Gastrocnemius medialis (tissue), 4 donors: ENCODE measurements around the gene FOXJ1. TPM values are rescaled to one million over a fixed set of nuclear protein-coding genes. Genes with fewer than 3 reads are reported as not detected.

Experiments
- ATAC-seq, 2 donors: fragments of 150-250 bp; one replicate each; pipeline ENCODE4 v1.9.1; 2016
- DNase-seq, 2 donors: peaks; one replicate each; pipeline ENCODE4 v3.0.0-alpha.2; 2019
- H3K27ac ChIP-seq, 4 donors: fragments of 200-600 bp; sonication (generic); 1 replicate in 1 of 4; 2 replicates in 3 of 4; pipeline ENCODE4 v1.5.1; 2016 to 2018; ENCODE audit warnings: mild to moderate bottlenecking in 2 of 4, moderate library complexity in 1 of 4
- H3K27me3 ChIP-seq, 3 donors: fragments of 200-600 bp; sonication (generic) in 2 of 3; 1 replicate in 1 of 3; 2 replicates in 2 of 3; pipeline versions ENCODE4 v1.5.1 to v1.6.0; 2016 to 2019; ENCODE audit warnings: mild to moderate bottlenecking in 1 of 3, moderate library complexity in 1 of 3
- H3K36me3 ChIP-seq, 2 donors: fragments of 200-600 bp; sonication (generic) in 1 of 2; one replicate each; pipeline ENCODE4 v1.5.1; 2017 to 2018
- H3K4me1 ChIP-seq, 2 donors: fragments of 200-600 bp; sonication (generic) in 1 of 2; one replicate each; pipeline ENCODE4 v1.5.1; 2016 to 2017; ENCODE audit warnings: mild to moderate bottlenecking in 2 of 2
- H3K4me3 ChIP-seq, 4 donors: fragments of 200-600 bp; sonication (generic) in 3 of 4; 1 replicate in 1 of 4; 2 replicates in 3 of 4; pipeline ENCODE4 v1.5.1; 2016 to 2019; ENCODE audit warnings: mild to moderate bottlenecking in 2 of 4
- H3K9me3 ChIP-seq, 3 donors: fragments of 200-600 bp; sonication (generic) in 2 of 3; 1 replicate in 1 of 3; 2 replicates in 2 of 3; pipeline ENCODE4 v1.5.1; 2016 to 2019
- POLR2A ChIP-seq, 2 donors: fragments of 450-650 bp; IDR thresholded peaks; one replicate each; pipeline ENCODE4 v1.6.1; 2017; ENCODE audit warnings: antibody characterized with exemption in 2 of 2, mild to moderate bottlenecking in 2 of 2, moderate library complexity in 2 of 2
- in situ Hi-C, 4 donors: fragments of 200-750 bp; cut with MboI; loops; one replicate each; pipeline versions ENCODE4 v1.15.0 to v1.8.0; 2017; ENCODE audit warnings: low sequenced_read_pairs in 4 of 4
- intact Hi-C: fragments of 100-400 bp; cut with DNase I; formaldehyde crosslinking; loops from one replicate; pipeline ENCODE4 v1.15.1; 2023; ENCODE audit warnings: low total_unique reads
- total RNA-seq, 4 donors: library from RNA; depleted of rRNA; stranded (reverse); fragments of >200 nt; gene quantifications; one replicate each; pipeline versions ENCODE4 v1.1.0 to v1.2.3, GENCODE V29; 2016
- TF ChIP-seq, protein P1 (sequence below), 5 experiments: fragments of 450-650 bp in 3 of 5; fragments of 200-600 bp in 2 of 5; sonication (generic) in 2 of 5; IDR thresholded peaks in 4 of 5; conservative IDR thresholded peaks in 1 of 5; 1 replicate in 4 of 5; 2 replicates in 1 of 5; pipeline ENCODE4 v1.5.1; 2016 to 2019; ENCODE audit warnings: antibody characterized with exemption in 5 of 5, mild to moderate bottlenecking in 3 of 5, moderate library complexity in 3 of 5

The FOXJ1 gene
- total RNA-seq, 4 donors from 2014 or later: 0.16 to 0.62 TPM; not detected in 2

DNA sequence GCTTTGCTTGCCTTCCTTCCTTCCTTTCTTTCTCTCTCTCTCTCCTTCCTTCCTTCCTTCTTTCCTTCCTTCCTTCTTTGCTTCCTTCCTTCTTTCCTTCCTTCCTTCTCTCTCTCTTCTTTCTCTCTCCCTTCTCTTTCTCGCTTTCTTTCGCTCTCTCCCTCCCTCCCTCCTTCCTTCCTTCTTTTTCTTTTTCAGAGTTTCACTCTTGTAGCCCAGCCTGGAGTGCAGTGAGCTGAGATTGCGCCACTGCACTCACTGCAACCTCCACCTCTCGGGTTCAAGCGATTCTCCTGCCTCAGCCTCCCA lies 17.9 kb downstream of the FOXJ1 start:
- ATAC-seq: no peak
- no peaks in the 10 kb centered on the region for H3K9me3 ChIP-seq
- H3K27ac ChIP-seq: no peak overlapping the region
- in situ Hi-C loops (loop anchor here in 2 of 4 donors (5.0 to 10.0 kb wide), 2 partner anchors 172 to 174 kb away; no protein-coding TSS in a partner anchor), intact Hi-C loops (loop anchor here (10.0 kb wide), 1 partner anchor 282 kb away; no protein-coding TSS in a partner anchor)
- H3K36me3 ChIP-seq: no peaks in the 10 kb centered on the region
- H3K4me3 ChIP-seq: no peak overlapping the region
- no peak for DNase-seq
- H3K27me3 ChIP-seq: no peaks in the 10 kb centered on the region
- TF ChIP-seq POLR2A (IDR thresholded peaks at IDR 0.05): no peak
- TF ChIP-seq, protein P1, sequence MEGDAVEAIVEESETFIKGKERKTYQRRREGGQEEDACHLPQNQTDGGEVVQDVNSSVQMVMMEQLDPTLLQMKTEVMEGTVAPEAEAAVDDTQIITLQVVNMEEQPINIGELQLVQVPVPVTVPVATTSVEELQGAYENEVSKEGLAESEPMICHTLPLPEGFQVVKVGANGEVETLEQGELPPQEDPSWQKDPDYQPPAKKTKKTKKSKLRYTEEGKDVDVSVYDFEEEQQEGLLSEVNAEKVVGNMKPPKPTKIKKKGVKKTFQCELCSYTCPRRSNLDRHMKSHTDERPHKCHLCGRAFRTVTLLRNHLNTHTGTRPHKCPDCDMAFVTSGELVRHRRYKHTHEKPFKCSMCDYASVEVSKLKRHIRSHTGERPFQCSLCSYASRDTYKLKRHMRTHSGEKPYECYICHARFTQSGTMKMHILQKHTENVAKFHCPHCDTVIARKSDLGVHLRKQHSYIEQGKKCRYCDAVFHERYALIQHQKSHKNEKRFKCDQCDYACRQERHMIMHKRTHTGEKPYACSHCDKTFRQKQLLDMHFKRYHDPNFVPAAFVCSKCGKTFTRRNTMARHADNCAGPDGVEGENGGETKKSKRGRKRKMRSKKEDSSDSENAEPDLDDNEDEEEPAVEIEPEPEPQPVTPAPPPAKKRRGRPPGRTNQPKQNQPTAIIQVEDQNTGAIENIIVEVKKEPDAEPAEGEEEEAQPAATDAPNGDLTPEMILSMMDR (IDR thresholded peaks at IDR 0.05 in 4 of 5, conservative IDR thresholded peaks at IDR 0.05 in 1 of 5): no peak
- H3K4me1 ChIP-seq: peaks cover 3% of the 10 kb centered on the region in 2 donors

DNA sequence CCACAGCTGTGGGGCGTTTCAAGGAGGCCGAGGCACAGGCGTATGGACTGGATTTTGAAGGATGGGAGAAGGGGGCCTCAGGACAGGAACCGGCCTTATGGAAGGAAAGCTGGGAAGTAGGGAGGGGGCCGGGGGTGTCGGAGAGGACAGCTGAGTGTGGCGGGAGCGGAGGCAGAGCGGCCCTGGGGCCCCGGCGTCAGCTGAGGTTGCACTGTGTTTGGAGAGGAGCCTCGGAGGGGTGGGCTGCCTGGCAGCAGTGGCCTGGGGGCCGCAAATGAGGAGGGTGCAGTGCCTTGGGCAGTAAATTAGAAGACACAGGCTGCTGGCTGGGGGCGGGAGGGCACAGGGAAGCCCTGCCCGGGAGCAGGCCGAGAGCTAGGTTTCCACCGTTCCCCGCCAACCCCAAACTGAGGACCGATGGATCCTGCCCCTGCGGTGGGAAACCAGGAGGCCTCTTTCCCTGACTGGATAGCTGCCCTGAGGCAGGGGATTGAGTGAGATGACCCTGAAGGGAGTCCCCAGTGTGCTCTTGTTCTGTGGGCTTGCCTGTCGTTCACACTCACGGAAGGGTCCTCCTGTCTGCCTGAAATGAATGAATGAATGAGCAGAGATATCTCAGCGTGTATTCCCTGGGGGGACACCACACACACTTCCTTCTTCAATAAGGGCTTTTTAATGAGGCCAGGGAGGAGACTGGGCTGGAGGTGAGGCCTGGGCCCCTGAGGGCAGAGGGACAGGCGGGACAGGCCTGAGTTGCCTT lies 18.4 kb downstream of the FOXJ1 start:
- Histone ChIP-seq H3K27me3 (no peaks in the 10 kb centered on the region), H3K27ac (no peak overlapping the region), H3K9me3 (no peaks in the 10 kb centered on the region), H3K36me3 (no peaks in the 10 kb centered on the region), H3K4me3 (no peak overlapping the region), H3K4me1 (peaks cover 3% of the 10 kb centered on the region in 2 donors)
- ATAC-seq (no peak), DNase-seq (no peak)
- TF ChIP-seq POLR2A (IDR thresholded peaks at IDR 0.05): no peak
- TF ChIP-seq, protein P1 (IDR thresholded peaks at IDR 0.05 in 4 of 5, conservative IDR thresholded peaks at IDR 0.05 in 1 of 5): no peak
- intact Hi-C loops (loop anchor here (10.0 kb wide), 1 partner anchor 282 kb away; no protein-coding TSS in a partner anchor), in situ Hi-C loops (loop anchor here in 2 of 4 donors (5.0 to 10.0 kb wide), 2 partner anchors 172 to 175 kb away; no protein-coding TSS in a partner anchor)

DNA sequence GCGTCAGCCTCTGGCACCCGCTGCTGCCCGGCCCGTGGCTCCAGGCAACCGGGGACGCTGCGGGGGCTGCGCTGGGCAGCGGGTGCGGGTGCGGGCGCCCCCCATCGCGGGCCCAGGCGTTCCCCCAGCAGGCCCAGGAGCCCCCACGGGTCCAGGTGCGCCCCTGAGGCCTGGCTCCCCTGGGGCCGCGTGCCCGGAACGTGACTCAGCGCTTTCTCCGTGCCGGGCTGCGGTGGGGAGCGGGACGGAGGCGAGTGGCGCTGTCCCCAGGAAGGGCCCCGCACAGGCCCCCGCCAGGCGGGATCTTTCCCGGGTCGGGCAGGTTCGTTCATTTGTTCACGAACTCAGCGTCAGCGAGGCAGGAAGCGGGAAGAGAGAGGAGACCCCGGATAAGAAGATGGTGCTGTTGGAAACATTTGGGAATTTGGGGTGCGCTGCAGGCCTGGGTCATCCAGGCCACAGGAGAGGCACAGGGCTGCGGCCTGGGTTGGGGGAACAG lies 19.1 kb downstream of the FOXJ1 start:
- Histone ChIP-seq H3K4me1 (peaks cover 3% of the 10 kb centered on the region in 2 donors), H3K27me3 (no peaks in the 10 kb centered on the region), H3K36me3 (no peaks in the 10 kb centered on the region), H3K9me3 (no peaks in the 10 kb centered on the region), H3K27ac (peak overlapping the region in 2 of 4 donors; percentile 10 to 39), H3K4me3 (peak overlapping the region; percentile 28 to 50 (median 42))
- in situ Hi-C loops (loop anchor here in 2 of 4 donors (5.0 to 10.0 kb wide), 2 partner anchors 173 to 175 kb away; no protein-coding TSS in a partner anchor), intact Hi-C loops (loop anchor here (1.0 to 10.0 kb wide), 4 partner anchors 59 to 283 kb away; no protein-coding TSS in a partner anchor)
- TF ChIP-seq, protein P1 (IDR thresholded peaks at IDR 0.05 in 4 of 5, conservative IDR thresholded peaks at IDR 0.05 in 1 of 5): no peak
- no peak for TF ChIP-seq POLR2A (IDR thresholded peaks at IDR 0.05)
- DNase-seq (no peak), ATAC-seq (peak; percentile 24 to 44)

- ATAC-seq (no peak), DNase-seq (no peak)
- TF ChIP-seq POLR2A (IDR thresholded peaks at IDR 0.05): no peak
- TF ChIP-seq, protein P1 (IDR thresholded peaks at IDR 0.05 in 4 of 5, conservative IDR thresholded peaks at IDR 0.05 in 1 of 5): no peak
- no peaks in the 10 kb centered on the region for H3K9me3 ChIP-seq
- no peaks in the 10 kb centered on the region for H3K36me3 ChIP-seq
- H3K4me1 ChIP-seq: peaks cover 3% of the 10 kb centered on the region in 2 donors
- in situ Hi-C loops: loop anchor here in 2 of 4 donors (5.0 to 10.0 kb wide), 2 partner anchors 174 to 177 kb away; no protein-coding TSS in a partner anchor
- intact Hi-C loops: loop anchor here (1.0 to 10.0 kb wide), 4 partner anchors 60 to 284 kb away; no protein-coding TSS in a partner anchor
- no peak overlapping the region for H3K4me3 ChIP-seq
- H3K27ac ChIP-seq: no peak overlapping the region
- H3K27me3 ChIP-seq: no peaks in the 10 kb centered on the region
Measured at GRCh38 chr17:76120658-76121008, 20.4 kb downstream of the FOXJ1 start.
